Kidney (tissue), 14 donors: ENCODE data around the gene RTP2. TPM values are rescaled to one million over a fixed set of nuclear protein-coding genes. Genes with fewer than 3 reads are reported as not detected.

Experiments
- DNase-seq, 5 donors: peaks; one replicate each; pipeline ENCODE4 v3.0.0-alpha.2; 2013 to 2020
- FAIRE-seq: peaks from 2 replicates; lab custom pipeline; 2012; peaks lifted over from hg19 to GRCh38; lab: Jason Lieb, UNC
- H3K27ac ChIP-seq, 2 donors: one replicate each; pipeline ENCODE4 v1.7.0; 2013; ENCODE audit warnings: low read depth in 2 of 2, low read length in 2 of 2, inconsistent platforms in 1 of 2
- H3K27me3 ChIP-seq: one replicate; pipeline ENCODE4 v1.7.1; 2013; ENCODE audit warnings: low read length, inconsistent platforms; ENCODE audit not compliant: control insufficient read depth, insufficient read depth
- H3K36me3 ChIP-seq, 3 donors: one replicate each; pipeline versions ENCODE4 v1.7.0 to v1.7.1; 2013; ENCODE audit warnings: low read length in 3 of 3, control low read depth in 1 of 3, inconsistent platforms in 1 of 3; ENCODE audit not compliant: insufficient read depth in 3 of 3, control insufficient read depth in 2 of 3
- H3K4me1 ChIP-seq, 3 donors: one replicate each; pipeline versions ENCODE4 v1.7.0 to v1.7.1; 2013; ENCODE audit warnings: low read length in 3 of 3, inconsistent platforms in 1 of 3, low read depth in 1 of 3; ENCODE audit not compliant: control insufficient read depth in 2 of 3, insufficient read depth in 2 of 3
- H3K4me3 ChIP-seq, 3 donors: one replicate each; pipeline versions ENCODE4 v1.7.0 to v1.8.1; 2013; ENCODE audit warnings: low read length in 3 of 3, control low read depth in 1 of 3, inconsistent platforms in 1 of 3
- H3K9ac ChIP-seq, 3 donors: one replicate each; pipeline versions ENCODE4 v1.7.0 to v1.7.1; 2013; ENCODE audit warnings: low read length in 3 of 3, control low read depth in 1 of 3, inconsistent platforms in 1 of 3
- H3K9me3 ChIP-seq, 3 donors: one replicate each; pipeline versions ENCODE4 v1.7.0 to v1.7.1; 2013; ENCODE audit warnings: low read length in 3 of 3, control low read depth in 1 of 3, inconsistent platforms in 1 of 3; ENCODE audit not compliant: control insufficient read depth in 2 of 3, insufficient read depth in 1 of 3
- intact Hi-C: fragments of 100-400 bp; cut with DNase I; formaldehyde crosslinking; loops from one replicate; pipeline ENCODE4 v1.11.1; 2022
- polyA plus RNA-seq: library from polyadenylated mRNA; stranded (reverse); fragments of 350-450 nt; fragmentation: Illumina TruSeq; extraction: RNeasy Lipid Tissue Mini Kit (QIAGEN cat#74804); gene quantifications from one replicate; pipeline ENCODE4 v1.2.3, GENCODE V29; 2014; ENCODE audit warnings: low read depth, low replicate concordance; ENCODE audit not compliant: insufficient read depth
- total RNA-seq: library from RNA; stranded (reverse); fragmentation: NEBNext Ultra II Directional; extraction: Animal tissue kit (Norgen Biotek cat#: 25700); gene quantifications from one replicate; pipeline ENCODE4 v1.2.1, GENCODE V29; 2021
- TF ChIP-seq, protein P1 (sequence below): IDR thresholded peaks from 3 replicates; pipeline ENCODE4 v1.5.1; 2012; ENCODE audit warnings: mild to moderate bottlenecking, moderate library complexity, borderline replicate concordance; ENCODE audit not compliant: insufficient read depth; ENCODE audit errors: extremely low read depth
- donor health status: control.
- donor health status: control.
- donor health status: control.
- donor health status: control.
- donor health status: control.
- donor health status: DM: yes; HTN: yes; CAD: no.
- donor health status: Normal renal cell carcinoma (clear cell type).

RTP2 gene
- total and polyA plus RNA-seq, 2 donors from 2014 or later, result not detected

- Histone ChIP-seq H3K27me3 (no peaks in the 10 kb centered on the region), H3K4me3 (no peak overlapping the region), H3K36me3 (no peaks in the 10 kb centered on the region), H3K9me3 (no peaks in the 10 kb centered on the region), H3K27ac (no peak overlapping the region), H3K4me1 (no peaks in the 10 kb centered on the region), H3K9ac (no peak overlapping the region)
- DNase-seq, result no peak
- intact Hi-C loops, result no loop called here
- FAIRE-seq, result no peak
- TF ChIP-seq, protein P1, sequence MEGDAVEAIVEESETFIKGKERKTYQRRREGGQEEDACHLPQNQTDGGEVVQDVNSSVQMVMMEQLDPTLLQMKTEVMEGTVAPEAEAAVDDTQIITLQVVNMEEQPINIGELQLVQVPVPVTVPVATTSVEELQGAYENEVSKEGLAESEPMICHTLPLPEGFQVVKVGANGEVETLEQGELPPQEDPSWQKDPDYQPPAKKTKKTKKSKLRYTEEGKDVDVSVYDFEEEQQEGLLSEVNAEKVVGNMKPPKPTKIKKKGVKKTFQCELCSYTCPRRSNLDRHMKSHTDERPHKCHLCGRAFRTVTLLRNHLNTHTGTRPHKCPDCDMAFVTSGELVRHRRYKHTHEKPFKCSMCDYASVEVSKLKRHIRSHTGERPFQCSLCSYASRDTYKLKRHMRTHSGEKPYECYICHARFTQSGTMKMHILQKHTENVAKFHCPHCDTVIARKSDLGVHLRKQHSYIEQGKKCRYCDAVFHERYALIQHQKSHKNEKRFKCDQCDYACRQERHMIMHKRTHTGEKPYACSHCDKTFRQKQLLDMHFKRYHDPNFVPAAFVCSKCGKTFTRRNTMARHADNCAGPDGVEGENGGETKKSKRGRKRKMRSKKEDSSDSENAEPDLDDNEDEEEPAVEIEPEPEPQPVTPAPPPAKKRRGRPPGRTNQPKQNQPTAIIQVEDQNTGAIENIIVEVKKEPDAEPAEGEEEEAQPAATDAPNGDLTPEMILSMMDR, result no peak
These were observed 51.1 kb downstream of the RTP2 start for GRCh38 chr3:187651282-187651681.

Other genes with a start within 250 kb of the RTP2 start
- not detected for gene SST, start 32.2 kb downstream of the RTP2 start, total RNA-seq
- not detected for gene SST, start 32.2 kb downstream of the RTP2 start, polyA plus RNA-seq
- gene BCL6, start 42.9 kb upstream of the RTP2 start, total RNA-seq, result 110 TPM
- 7.3 TPM for gene BCL6, start 42.9 kb upstream of the RTP2 start, polyA plus RNA-seq